Measurements from ENCODE around the gene FRYL. TPM values are rescaled to one million over a fixed set of nuclear protein-coding genes. Genes with fewer than 3 reads are reported as not detected.

The FRYL gene
- total RNA-seq, 2 experiments from 2014 or later, result 85.4 to 88.5 TPM

DNA sequence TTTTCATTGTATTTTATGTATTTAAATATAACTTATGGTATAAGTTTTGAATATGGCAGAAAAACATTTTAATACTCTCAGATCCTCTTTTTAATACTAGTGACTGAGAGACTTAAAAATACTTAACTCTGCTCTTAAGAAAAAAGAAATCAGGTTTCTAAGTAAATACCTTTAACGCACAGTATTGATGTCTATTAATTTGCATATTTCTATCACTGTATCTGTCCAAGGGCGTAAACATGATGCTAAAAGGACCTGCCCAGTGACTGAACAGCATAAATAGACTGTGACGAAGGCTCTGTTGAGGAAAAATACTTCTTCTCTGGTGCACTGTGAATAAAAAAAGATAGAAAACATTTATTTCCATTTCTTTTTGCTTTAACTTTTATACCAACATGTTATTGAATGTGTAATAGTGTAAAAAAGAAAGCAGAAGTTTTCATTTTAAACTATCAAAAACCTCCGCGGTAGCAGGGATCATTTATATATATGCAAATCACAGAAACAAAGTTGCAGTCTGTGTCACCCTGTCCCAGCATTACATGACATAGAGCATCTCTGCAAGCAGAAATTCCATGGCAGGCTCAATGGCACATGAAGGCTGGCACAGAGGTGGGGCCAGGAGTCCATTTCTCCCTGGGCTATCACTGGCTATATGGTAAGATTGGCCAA lies 214.6 kb downstream of the FRYL start:
- POLR2A ChIA-PET, result no interaction called here
- peaks cover 84% of the 10 kb centered on the region for H3K36me3 ChIP-seq (ENCODE audit: insufficient read depth, low read length)
- no peak overlapping the region for H3K4me3 ChIP-seq (ENCODE audit: low read depth, low read length, poor library complexity, severe bottlenecking)
- no peaks in the 10 kb centered on the region for H3K9me2 ChIP-seq (ENCODE audit: insufficient read depth, low read length)
- no peak overlapping the region for H3K4me2 ChIP-seq (ENCODE audit: low read length)
- no peaks in the 10 kb centered on the region for H4K20me1 ChIP-seq (ENCODE audit: insufficient read depth, low read length)
- no peaks in the 10 kb centered on the region for H3K79me2 ChIP-seq (ENCODE audit: insufficient read depth, low read depth, low read length)
- DNase-seq (ENCODE audit: low spot score), result no peak
- BruUV-seq (replicated peaks), result no TSS peak
- CTCF ChIA-PET (ENCODE audit: unreplicated experiment), result no interaction called here
- intact Hi-C loops (cut with micrococcal nuclease; ENCODE audit: unreplicated experiment), result no loop called here
- no peaks in the 10 kb centered on the region for H3K9me3 ChIP-seq (ENCODE audit: low read length)
- H3K27ac ChIP-seq (ENCODE audit: low read depth, low read length, poor library complexity, severe bottlenecking), result no peak overlapping the region
- no peak overlapping the region for H2AFZ ChIP-seq (ENCODE audit: low read length)
- no peak for TF ChIP-seq EZH2phosphoT487 (IDR thresholded peaks at IDR 0.05; ENCODE audit: borderline replicate concordance, low read depth, low read length)
- TF ChIP-seq, protein P1, sequence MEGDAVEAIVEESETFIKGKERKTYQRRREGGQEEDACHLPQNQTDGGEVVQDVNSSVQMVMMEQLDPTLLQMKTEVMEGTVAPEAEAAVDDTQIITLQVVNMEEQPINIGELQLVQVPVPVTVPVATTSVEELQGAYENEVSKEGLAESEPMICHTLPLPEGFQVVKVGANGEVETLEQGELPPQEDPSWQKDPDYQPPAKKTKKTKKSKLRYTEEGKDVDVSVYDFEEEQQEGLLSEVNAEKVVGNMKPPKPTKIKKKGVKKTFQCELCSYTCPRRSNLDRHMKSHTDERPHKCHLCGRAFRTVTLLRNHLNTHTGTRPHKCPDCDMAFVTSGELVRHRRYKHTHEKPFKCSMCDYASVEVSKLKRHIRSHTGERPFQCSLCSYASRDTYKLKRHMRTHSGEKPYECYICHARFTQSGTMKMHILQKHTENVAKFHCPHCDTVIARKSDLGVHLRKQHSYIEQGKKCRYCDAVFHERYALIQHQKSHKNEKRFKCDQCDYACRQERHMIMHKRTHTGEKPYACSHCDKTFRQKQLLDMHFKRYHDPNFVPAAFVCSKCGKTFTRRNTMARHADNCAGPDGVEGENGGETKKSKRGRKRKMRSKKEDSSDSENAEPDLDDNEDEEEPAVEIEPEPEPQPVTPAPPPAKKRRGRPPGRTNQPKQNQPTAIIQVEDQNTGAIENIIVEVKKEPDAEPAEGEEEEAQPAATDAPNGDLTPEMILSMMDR (conservative IDR thresholded peaks at IDR 0.05; ENCODE audit: low read length), result no peak
- H3K4me1 ChIP-seq (ENCODE audit: insufficient read depth, low read length, poor library complexity, severe bottlenecking), result peaks cover 10% of the 10 kb centered on the region

DNA sequence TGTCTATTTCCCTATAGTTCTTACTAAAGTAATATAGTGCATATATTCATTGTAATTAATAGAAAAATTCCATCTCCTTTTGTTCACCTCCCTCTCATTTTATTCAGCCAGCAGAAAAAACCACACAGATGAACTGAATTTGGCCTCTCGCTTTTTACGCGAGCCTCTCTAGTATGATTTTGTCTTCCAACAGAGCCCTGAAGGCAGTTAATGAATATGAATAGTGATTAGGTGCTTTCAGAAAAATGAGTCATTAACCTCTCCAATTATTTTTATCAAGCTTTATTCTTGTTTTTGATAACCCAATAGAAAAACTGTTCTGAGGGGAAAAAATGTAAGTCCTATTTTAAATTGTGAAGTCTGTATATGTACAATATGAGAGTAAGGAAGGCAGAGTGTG lies 215.9 kb downstream of the FRYL start:
- H2AFZ ChIP-seq (ENCODE audit: low read length), result no peak overlapping the region
- H3K27ac ChIP-seq (ENCODE audit: low read depth, low read length, poor library complexity, severe bottlenecking), result no peak overlapping the region
- peaks cover 82% of the 10 kb centered on the region for H3K36me3 ChIP-seq (ENCODE audit: insufficient read depth, low read length)
- peaks cover 10% of the 10 kb centered on the region for H3K4me1 ChIP-seq (ENCODE audit: insufficient read depth, low read length, poor library complexity, severe bottlenecking)
- intact Hi-C loops (cut with micrococcal nuclease; ENCODE audit: unreplicated experiment), result no loop called here
- CTCF ChIA-PET (ENCODE audit: unreplicated experiment), result no interaction called here
- no peak for TF ChIP-seq EZH2phosphoT487 (IDR thresholded peaks at IDR 0.05; ENCODE audit: borderline replicate concordance, low read depth, low read length)
- TF ChIP-seq, protein P1 (conservative IDR thresholded peaks at IDR 0.05; ENCODE audit: low read length), result no peak
- H3K9me2 ChIP-seq (ENCODE audit: insufficient read depth, low read length), result no peaks in the 10 kb centered on the region
- no peak overlapping the region for H3K4me3 ChIP-seq (ENCODE audit: low read depth, low read length, poor library complexity, severe bottlenecking)
- no peaks in the 10 kb centered on the region for H4K20me1 ChIP-seq (ENCODE audit: insufficient read depth, low read length)
- no peaks in the 10 kb centered on the region for H3K79me2 ChIP-seq (ENCODE audit: insufficient read depth, low read depth, low read length)
- POLR2A ChIA-PET, result no interaction called here
- H3K4me2 ChIP-seq (ENCODE audit: low read length), result no peak overlapping the region
- no TSS peak for BruUV-seq (replicated peaks)
- no peaks in the 10 kb centered on the region for H3K9me3 ChIP-seq (ENCODE audit: low read length)
- DNase-seq (ENCODE audit: low spot score), result no peak

DNA sequence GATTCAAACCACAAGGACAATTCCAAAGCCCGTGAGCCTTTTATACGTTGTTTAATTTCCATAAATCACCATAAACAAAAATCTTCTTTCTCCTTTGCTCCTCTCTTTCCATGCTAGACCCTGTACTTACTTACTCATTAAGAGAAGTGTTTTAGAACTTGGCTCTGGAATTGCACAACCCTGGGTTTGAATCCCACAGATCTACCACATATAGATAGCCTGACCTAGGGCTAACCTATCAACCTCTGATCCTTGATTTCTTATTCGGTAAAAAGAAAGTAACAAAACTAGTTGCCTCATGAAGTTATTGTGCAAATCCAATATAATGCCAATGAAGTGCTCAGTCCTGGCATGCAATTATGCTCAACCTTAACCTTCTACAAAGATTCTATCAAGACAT lies 221.3 kb downstream of the FRYL start:
- Histone ChIP-seq H4K20me1 (ENCODE audit: insufficient read depth, low read length) (no peaks in the 10 kb centered on the region), H3K4me2 (ENCODE audit: low read length) (no peak overlapping the region), H3K9me3 (ENCODE audit: low read length) (0 out of 2 replicates have a peak, but pooled peaks cover 7% of the 10 kb centered on the region), H3K4me3 (ENCODE audit: low read depth, low read length, poor library complexity, severe bottlenecking) (no peak overlapping the region), H3K9me2 (ENCODE audit: insufficient read depth, low read length) (no peaks in the 10 kb centered on the region), H3K4me1 (ENCODE audit: insufficient read depth, low read length, poor library complexity, severe bottlenecking) (no peaks in the 10 kb centered on the region), H3K79me2 (ENCODE audit: insufficient read depth, low read depth, low read length) (no peaks in the 10 kb centered on the region), H3K27ac (ENCODE audit: low read depth, low read length, poor library complexity, severe bottlenecking) (no peak overlapping the region), H3K36me3 (ENCODE audit: insufficient read depth, low read length) (peaks cover 74% of the 10 kb centered on the region), H2AFZ (ENCODE audit: low read length) (no peak overlapping the region)
- intact Hi-C loops (cut with micrococcal nuclease; ENCODE audit: unreplicated experiment), result no loop called here
- TF ChIP-seq EZH2phosphoT487 (IDR thresholded peaks at IDR 0.05; ENCODE audit: borderline replicate concordance, low read depth, low read length), result no peak
- TF ChIP-seq, protein P1 (conservative IDR thresholded peaks at IDR 0.05; ENCODE audit: low read length), result no peak
- BruUV-seq (replicated peaks), result no TSS peak
- ChIA-PET CTCF (ENCODE audit: unreplicated experiment) (no interaction called here), POLR2A (no interaction called here)
- no peak for DNase-seq (ENCODE audit: low spot score)

All from OCI-LY7 (cell line).